Prostate gland (tissue), 2 donors: ENCODE results near the gene OLIG2. TPM values are rescaled to one million over a fixed set of nuclear protein-coding genes. Genes with fewer than 3 reads are reported as not detected.

ENCODE experiments used
- DNase-seq: peaks from one replicate; pipeline ENCODE4 v3.0.0-alpha.2; 2019; ENCODE audit warnings: low spot score
- H3K27ac ChIP-seq, 2 donors: fragments of 200-600 bp; sonication (generic); 2 replicates each; pipeline ENCODE4 v1.5.1; 2017 to 2019
- H3K27me3 ChIP-seq: fragments of 200-600 bp; sonication (generic); replicated peaks from 2 replicates; pipeline ENCODE4 v1.5.1; 2019; ENCODE audit not compliant: insufficient read depth
- H3K36me3 ChIP-seq, 2 donors: fragments of 200-600 bp; sonication (generic); 1 replicate in 1 of 2; 2 replicates in 1 of 2; pipeline versions ENCODE4 v1.5.1 to v1.8.1; 2017 to 2019
- H3K4me1 ChIP-seq: fragments of 200-600 bp; sonication (generic); replicated peaks from 2 replicates; pipeline ENCODE4 v1.5.1; 2019
- H3K4me3 ChIP-seq, 2 donors: fragments of 200-600 bp; sonication (generic); 2 replicates each; pipeline ENCODE4 v1.5.1; 2017 to 2019
- H3K9me3 ChIP-seq: fragments of 200-600 bp; sonication (generic); 2 replicates; pipeline ENCODE4 v1.5.1; 2017
- POLR2A ChIP-seq: fragments of 450-650 bp; IDR thresholded peaks from one replicate; pipeline ENCODE4 v1.6.1; 2016; ENCODE audit warnings: antibody characterized with exemption, mild to moderate bottlenecking
- POLR2AphosphoS5 ChIP-seq: sonication (generic); formaldehyde crosslinking; IDR thresholded peaks from one replicate; pipeline ENCODE4 v1.6.1; 2017; ENCODE audit warnings: antibody characterized with exemption
- WGBS: methylation state at CpG from one replicate; pipeline ENCODE4 v1.1.5; 2018; 5-methylcytosine and 5-hydroxymethylcytosine counted together
- intact Hi-C: fragments of 100-400 bp; cut with DNase I; formaldehyde crosslinking; loops from one replicate; pipeline ENCODE4 v1.14.2; 2022
- total RNA-seq, 2 donors: library from RNA; depleted of rRNA; stranded (reverse); fragments of >200 nt; gene quantifications; one replicate each; pipeline ENCODE4 v1.1.0, GENCODE V29; 2016
- TF ChIP-seq, protein P1 (sequence below), 4 experiments: fragments of 200-600 bp in 2 of 4; fragments of 450-650 bp in 2 of 4; sonication (generic) in 2 of 4; IDR thresholded peaks; 1 replicate in 3 of 4; 2 replicates in 1 of 4; pipeline ENCODE4 v1.5.1; 2016 to 2019; ENCODE audit warnings: antibody characterized with exemption in 4 of 4, mild to moderate bottlenecking in 2 of 4, moderate library complexity in 2 of 4

OLIG2 gene
- total RNA-seq, 2 donors from 2014 or later, result not detected

DNA sequence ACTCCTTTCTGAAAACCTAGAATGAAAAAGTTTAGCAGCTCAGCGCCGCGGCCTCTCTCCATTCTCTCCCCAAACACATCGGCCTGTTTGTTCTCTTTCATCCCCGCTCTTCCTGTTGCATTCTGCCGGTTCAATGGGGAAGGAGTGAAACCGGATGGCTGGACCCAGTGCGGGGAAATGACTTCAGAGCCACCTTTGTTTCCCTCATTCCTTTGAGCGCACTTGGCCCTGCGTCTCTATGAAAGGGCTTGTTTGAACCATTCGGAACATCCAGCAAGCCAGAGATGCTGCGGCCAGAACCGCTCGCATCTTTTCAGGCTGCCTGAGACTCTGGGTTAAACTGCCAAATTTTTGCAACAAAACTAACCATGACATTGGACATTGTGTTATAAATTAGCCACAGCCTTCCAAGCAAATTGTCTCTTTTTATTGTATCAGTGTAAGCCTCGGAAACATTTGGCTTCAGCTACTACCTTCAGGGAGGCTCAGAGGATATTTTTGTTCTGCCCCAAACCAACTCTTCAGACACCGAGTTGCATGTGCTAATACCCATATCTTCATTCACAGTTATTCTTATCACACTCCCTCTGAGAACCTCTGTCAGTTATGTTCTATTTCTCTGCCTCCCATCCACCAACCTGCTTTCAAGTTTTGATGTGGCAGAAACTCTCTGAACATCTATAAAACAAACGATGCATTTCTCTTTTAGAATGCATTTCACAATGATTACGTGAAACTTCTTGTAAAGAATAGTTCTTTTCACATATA is 39.1 kb downstream of the OLIG2 start:
- Histone ChIP-seq H3K27me3 (peaks cover 16% of the 10 kb centered on the region), H3K4me3 (no peak overlapping the region), H3K27ac (no peak overlapping the region), H3K36me3 (no peaks in the 10 kb centered on the region), H3K4me1 (no peaks in the 10 kb centered on the region), H3K9me3 (no peaks in the 10 kb centered on the region)
- no peak for TF ChIP-seq POLR2AphosphoS5
- TF ChIP-seq, protein P1, sequence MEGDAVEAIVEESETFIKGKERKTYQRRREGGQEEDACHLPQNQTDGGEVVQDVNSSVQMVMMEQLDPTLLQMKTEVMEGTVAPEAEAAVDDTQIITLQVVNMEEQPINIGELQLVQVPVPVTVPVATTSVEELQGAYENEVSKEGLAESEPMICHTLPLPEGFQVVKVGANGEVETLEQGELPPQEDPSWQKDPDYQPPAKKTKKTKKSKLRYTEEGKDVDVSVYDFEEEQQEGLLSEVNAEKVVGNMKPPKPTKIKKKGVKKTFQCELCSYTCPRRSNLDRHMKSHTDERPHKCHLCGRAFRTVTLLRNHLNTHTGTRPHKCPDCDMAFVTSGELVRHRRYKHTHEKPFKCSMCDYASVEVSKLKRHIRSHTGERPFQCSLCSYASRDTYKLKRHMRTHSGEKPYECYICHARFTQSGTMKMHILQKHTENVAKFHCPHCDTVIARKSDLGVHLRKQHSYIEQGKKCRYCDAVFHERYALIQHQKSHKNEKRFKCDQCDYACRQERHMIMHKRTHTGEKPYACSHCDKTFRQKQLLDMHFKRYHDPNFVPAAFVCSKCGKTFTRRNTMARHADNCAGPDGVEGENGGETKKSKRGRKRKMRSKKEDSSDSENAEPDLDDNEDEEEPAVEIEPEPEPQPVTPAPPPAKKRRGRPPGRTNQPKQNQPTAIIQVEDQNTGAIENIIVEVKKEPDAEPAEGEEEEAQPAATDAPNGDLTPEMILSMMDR (IDR thresholded peaks at IDR 0.05), result no peak
- no peak for TF ChIP-seq POLR2A
- intact Hi-C loops, result no loop called here
- no peak for DNase-seq
- WGBS, result 23% methylated on average over 18 of the region's 18 CpGs

DNA sequence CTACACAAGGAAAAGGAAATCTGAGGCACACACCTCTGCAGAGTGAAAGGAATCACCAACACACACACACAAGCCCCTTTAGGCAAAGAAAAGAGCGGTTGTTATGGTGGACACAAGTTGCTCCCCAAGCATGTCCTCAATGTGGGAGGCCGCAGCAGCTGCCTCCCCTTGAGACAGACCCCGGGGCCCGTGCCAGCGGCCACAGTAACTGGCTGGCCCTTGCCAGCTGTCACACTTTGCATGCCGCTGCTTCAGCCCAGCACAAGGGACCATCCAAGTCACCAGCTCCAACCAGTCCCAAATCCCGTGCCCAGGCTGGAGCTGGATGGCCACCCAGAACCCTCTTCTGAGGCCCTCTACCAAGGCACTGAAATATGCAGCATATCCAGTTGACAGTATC is 41.3 kb downstream of the OLIG2 start:
- no peak for DNase-seq
- 87% methylated on average over 7 of the region's 7 CpGs for WGBS
- TF ChIP-seq POLR2A (no peak), POLR2AphosphoS5 (no peak)
- TF ChIP-seq, protein P1 (IDR thresholded peaks at IDR 0.05), result no peak
- Histone ChIP-seq H3K27ac (no peak overlapping the region), H3K4me1 (no peaks in the 10 kb centered on the region), H3K36me3 (no peaks in the 10 kb centered on the region), H3K9me3 (no peaks in the 10 kb centered on the region), H3K27me3 (peaks cover 30% of the 10 kb centered on the region), H3K4me3 (no peak overlapping the region)
- intact Hi-C loops, result no loop called here

DNA sequence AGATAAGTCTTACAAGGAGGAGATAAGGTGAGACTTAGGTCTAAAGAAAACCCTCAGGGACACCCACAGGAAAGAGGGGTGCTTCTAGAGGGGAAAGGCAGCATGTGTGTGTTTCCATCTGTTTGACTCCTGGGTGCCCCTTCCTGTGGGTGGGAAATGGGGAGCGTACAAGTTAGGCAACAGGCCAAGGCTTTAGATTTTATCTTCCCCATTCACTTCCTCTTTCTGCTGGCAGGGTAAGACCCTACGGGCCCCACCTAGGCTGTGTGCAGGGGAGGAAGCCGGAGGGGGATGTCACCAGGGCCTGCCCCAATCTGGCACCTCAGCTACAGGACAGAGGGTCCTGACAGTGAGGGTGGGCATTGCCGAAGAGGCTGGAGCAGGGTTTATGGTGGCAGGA is 41.7 kb downstream of the OLIG2 start:
- H3K9me3 ChIP-seq, result no peaks in the 10 kb centered on the region
- intact Hi-C loops, result no loop called here
- DNase-seq, result no peak
- H3K27me3 ChIP-seq, result peaks cover 30% of the 10 kb centered on the region
- H3K4me1 ChIP-seq, result no peaks in the 10 kb centered on the region
- 39% methylated on average over 4 of the region's 4 CpGs for WGBS
- no peak overlapping the region for H3K4me3 ChIP-seq
- no peaks in the 10 kb centered on the region for H3K36me3 ChIP-seq
- TF ChIP-seq POLR2AphosphoS5 (no peak), POLR2A (no peak)
- no peak overlapping the region for H3K27ac ChIP-seq

DNA sequence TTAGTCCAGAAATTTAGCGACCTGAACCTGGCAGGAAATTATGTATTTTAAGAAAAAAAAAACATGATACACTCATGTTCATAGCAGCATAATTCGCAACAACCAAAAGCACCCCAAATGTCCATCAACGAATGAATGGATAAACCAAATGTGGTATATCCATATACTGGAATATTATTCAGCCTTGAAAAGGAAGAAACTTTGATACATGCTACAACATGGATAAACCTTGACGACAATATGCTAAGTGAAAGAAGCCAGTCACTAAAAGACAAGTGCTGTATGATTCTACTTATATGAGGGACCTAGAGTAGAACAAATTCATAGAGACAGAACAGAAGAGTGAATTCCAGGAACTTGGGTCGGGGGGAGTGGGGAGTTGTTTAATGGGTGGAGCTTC is 43.5 kb downstream of the OLIG2 start:
- 69% methylated on average over 5 of the region's 5 CpGs for WGBS
- H3K9me3 ChIP-seq, result no peaks in the 10 kb centered on the region
- intact Hi-C loops, result no loop called here
- TF ChIP-seq POLR2A, result no peak
- TF ChIP-seq, protein P1 (IDR thresholded peaks at IDR 0.05), result no peak
- no peak for TF ChIP-seq POLR2AphosphoS5
- H3K27me3 ChIP-seq, result peaks cover 32% of the 10 kb centered on the region
- no peak overlapping the region for H3K4me3 ChIP-seq
- H3K36me3 ChIP-seq, result no peaks in the 10 kb centered on the region
- no peak overlapping the region for H3K27ac ChIP-seq
- DNase-seq, result no peak
- H3K4me1 ChIP-seq, result no peaks in the 10 kb centered on the region

DNA sequence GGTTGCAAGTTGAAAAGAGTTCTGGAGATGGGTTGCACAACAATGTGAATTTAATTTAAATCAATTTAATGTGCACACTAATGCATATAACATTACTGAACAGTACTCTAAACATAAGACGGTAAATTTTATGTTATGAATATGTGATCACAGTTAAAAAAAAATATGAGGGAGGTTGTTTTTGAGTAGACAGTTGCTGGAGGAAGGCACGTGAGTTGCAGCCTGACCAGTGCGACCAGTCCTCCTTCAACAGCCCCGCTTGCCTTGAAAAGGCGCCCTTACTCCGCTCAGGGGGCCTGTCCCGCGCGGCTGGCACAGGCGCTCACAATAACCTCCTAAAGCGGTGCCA is 43.9 kb downstream of the OLIG2 start:
- Histone ChIP-seq H3K4me1 (no peaks in the 10 kb centered on the region), H3K27ac (no peak overlapping the region), H3K9me3 (no peaks in the 10 kb centered on the region), H3K4me3 (peak overlapping the region in 1 of 2 donors; percentile 24), H3K36me3 (no peaks in the 10 kb centered on the region), H3K27me3 (peaks cover 32% of the 10 kb centered on the region)
- intact Hi-C loops, result no loop called here
- no peak for DNase-seq
- TF ChIP-seq POLR2AphosphoS5 (no peak), POLR2A (no peak)
- 4% methylated on average over 11 of the region's 11 CpGs for WGBS
